GM12875 (cell line): ENCODE measurements around the gene SEMA6A.

Experiments used
- H3K4me3 ChIP-seq: one replicate; pipeline ENCODE4 v1.5.1; 2011; ENCODE audit warnings: low read depth, low read length, control low read depth
- CTCF ChIP-seq: IDR thresholded peaks from 2 replicates; pipeline ENCODE4 v1.5.1; 2011; ENCODE audit warnings: low read depth, mild to moderate bottlenecking, control low read depth, inconsistent platforms, low read length, moderate library complexity, borderline replicate concordance; ENCODE audit not compliant: insufficient read depth

Gene SEMA6A

GRCh38 chr5:116542619-116543018 lies 32.0 kb downstream of the SEMA6A start:
- H3K4me3 ChIP-seq = no peak overlapping the region
- no peak for TF ChIP-seq CTCF

- H3K4me3 ChIP-seq = no peak overlapping the region
- no peak for TF ChIP-seq CTCF
These were observed 35.4 kb downstream of the SEMA6A start for GRCh38 chr5:116539222-116539621.

GRCh38 chr5:116536316-116537083 lies 38.1 kb downstream of the SEMA6A start:
- no peak for TF ChIP-seq CTCF

GRCh38 chr5:116534964-116535651 lies 39.5 kb downstream of the SEMA6A start:
- no peak overlapping the region for H3K4me3 ChIP-seq
- TF ChIP-seq CTCF = no peak

More at GRCh38 chr5:116536316-116537083, 38.1 kb downstream of the SEMA6A start:
- no peak overlapping the region for H3K4me3 ChIP-seq

GRCh38 chr5:116532762-116533525 lies 41.7 kb downstream of the SEMA6A start:
- no peak for TF ChIP-seq CTCF
- H3K4me3 ChIP-seq = no peak overlapping the region

GRCh38 chr5:116531635-116532034 lies 43.0 kb downstream of the SEMA6A start:
- no peak overlapping the region for H3K4me3 ChIP-seq
- TF ChIP-seq CTCF = no peak
